Stimulated activated CD8-positive, alpha-beta memory T cell treated with anti-CD3 and anti-CD28 coated beads, Interleukin-12 subunit alpha, Interleukin-12 subunit beta, amount 100 ng/mL, for 24 hours (primary cell): ENCODE data around the gene NDNF.

Source experiments
- DNase-seq: peaks from one replicate; pipeline ENCODE4 v3.0.0-alpha.2; 2020; ENCODE audit errors: extremely low read depth

NDNF gene, protein sequence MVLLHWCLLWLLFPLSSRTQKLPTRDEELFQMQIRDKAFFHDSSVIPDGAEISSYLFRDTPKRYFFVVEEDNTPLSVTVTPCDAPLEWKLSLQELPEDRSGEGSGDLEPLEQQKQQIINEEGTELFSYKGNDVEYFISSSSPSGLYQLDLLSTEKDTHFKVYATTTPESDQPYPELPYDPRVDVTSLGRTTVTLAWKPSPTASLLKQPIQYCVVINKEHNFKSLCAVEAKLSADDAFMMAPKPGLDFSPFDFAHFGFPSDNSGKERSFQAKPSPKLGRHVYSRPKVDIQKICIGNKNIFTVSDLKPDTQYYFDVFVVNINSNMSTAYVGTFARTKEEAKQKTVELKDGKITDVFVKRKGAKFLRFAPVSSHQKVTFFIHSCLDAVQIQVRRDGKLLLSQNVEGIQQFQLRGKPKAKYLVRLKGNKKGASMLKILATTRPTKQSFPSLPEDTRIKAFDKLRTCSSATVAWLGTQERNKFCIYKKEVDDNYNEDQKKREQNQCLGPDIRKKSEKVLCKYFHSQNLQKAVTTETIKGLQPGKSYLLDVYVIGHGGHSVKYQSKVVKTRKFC

DNA sequence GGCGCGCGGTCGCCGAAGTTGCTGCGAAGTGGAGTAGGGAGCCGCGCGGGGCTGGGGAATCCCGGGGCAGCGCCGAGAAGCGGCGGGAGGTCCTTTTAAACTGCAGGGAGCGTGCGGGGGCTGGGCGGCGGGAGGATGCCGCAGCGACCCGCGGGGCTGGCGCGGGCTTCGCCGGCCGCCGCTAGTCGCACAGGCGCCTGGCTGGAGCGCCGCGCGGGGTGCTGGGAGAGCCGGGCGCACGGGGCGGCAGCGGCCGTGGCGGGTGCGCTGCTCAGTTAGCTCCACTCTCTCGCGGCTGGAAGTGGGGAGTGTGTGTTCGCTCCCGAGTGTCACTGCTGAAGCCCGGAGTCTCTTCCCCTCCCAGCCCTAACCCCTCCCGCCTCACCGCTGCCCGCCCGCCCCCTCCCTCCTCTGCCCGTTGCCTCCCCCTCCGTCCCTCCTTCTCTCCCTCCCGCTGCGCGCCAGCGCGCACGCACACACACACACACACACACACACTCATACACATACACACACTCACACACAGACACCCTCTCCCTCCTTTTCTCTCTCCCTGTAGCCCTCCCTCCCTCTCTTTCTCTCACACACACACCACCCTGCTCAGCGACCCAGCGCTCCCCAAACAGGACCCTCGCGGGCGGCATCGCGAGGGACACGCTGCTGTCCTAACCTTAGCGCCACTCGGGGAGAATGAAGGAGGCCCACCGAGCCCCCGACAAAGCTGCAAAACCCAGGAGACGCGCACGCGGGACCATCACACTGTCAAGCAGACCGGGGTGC is at the start of gene NDNF:
NDNF (minus strand) TSS at position 312 of the 780 bp plus-strand sequence. CDS start 26,698 bp downstream, outside the sequence.
- DNase-seq: no peak

DNA sequence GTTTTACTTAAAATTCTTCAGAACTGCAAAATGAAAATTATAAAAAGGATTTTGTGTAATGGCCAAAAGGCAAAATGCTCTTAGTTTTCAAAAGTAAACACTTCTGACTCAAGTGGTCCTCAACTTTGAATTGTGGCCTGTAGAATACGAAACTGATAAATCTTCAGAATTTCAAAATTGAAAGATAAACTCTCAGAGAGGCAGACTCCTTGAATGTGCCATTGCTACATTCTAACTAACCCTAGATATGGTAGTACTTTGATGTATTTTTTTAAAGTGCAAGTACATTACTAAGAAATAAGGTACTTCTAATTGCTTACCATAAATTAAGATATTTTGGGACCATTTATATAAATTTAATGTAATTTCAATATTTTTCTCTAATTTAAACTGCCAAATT is 47.4 kb upstream of the NDNF start:
- no peak for DNase-seq

GRCh38 chr4:121118344-121118743 is 46.0 kb upstream of the NDNF start:
- DNase-seq: no peak

GRCh38 chr4:121114756-121115155 is 42.4 kb upstream of the NDNF start:
- no peak for DNase-seq

DNA sequence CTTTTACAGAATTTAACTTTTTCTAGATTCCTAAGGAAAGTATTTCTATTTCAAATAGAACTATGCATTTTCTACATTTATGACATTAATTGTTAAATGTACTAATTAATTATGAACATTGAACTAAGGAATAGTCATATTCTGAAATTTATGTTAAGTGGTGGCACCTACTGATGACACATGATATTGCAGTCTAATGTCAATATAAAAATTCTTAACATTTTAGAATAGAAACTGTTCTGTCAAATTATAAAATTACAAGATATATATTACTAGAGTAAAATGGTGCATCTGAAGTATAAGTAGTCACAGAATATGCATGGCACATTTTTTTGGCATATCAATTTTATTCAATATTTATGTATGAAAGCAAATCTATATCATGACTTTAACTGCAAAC is 40.2 kb upstream of the NDNF start:
- no peak for DNase-seq

GRCh38 chr4:121108557-121108956 is 36.2 kb upstream of the NDNF start:
- no peak for DNase-seq

- no peak for DNase-seq
Observed at GRCh38 chr4:121107507-121107906, 35.2 kb upstream of the NDNF start.

- no peak for DNase-seq
Observed at GRCh38 chr4:121100093-121100775, 27.9 kb upstream of the NDNF start.

GRCh38 chr4:121098266-121098665 is 25.9 kb upstream of the NDNF start:
- DNase-seq: no peak

GRCh38 chr4:121096629-121097028 is 24.3 kb upstream of the NDNF start:
- DNase-seq: no peak

- DNase-seq: no peak
Observed at GRCh38 chr4:121096191-121096590, 23.9 kb upstream of the NDNF start.

- no peak for DNase-seq
Observed at GRCh38 chr4:121094297-121094966, 22.1 kb upstream of the NDNF start.

DNA sequence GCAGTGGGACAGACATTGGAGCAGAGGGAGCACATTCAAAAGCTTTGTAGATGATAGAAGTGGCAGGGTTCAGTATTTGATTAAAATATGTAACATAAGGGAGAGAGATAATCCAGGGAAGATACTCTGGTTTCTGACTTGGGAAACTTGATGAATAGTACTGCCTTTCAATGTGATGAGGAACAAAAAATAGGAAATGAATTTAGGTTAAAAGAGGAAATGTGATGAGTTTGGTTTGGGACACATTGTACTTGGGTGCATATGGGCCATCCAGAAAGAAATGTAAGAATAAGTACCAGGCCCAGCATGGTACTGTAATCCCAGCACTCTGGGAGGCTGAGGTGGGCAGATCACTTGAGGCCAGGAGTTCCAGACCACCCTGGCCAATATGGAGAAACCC is 20.9 kb upstream of the NDNF start:
- DNase-seq: no peak

GRCh38 chr4:121091941-121092340 is 19.6 kb upstream of the NDNF start:
- DNase-seq: no peak

GRCh38 chr4:121088867-121089266 is 16.5 kb upstream of the NDNF start:
- no peak for DNase-seq

GRCh38 chr4:121079376-121079775 is 7.0 kb upstream of the NDNF start:
- DNase-seq: no peak

DNA sequence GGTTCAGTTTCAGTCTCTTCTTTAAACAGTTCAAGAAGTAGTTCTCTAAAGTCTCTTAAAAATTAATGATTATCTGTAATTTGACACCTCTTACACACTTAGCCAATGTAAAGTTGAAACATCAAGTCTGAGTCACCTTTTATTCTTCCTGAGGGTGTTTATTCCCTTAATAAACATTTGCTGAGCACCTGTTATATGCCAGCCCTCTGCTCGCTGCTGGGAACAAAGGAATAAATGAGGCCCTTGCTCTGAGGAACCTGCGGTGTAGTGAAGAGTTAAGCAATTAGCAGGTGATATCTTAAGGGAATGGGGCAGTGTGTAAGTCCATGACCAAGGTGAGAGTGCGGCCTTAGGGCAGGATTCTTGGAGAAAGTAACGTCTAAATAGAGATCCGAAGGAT is 5.2 kb upstream of the NDNF start:
- DNase-seq: no peak

DNA sequence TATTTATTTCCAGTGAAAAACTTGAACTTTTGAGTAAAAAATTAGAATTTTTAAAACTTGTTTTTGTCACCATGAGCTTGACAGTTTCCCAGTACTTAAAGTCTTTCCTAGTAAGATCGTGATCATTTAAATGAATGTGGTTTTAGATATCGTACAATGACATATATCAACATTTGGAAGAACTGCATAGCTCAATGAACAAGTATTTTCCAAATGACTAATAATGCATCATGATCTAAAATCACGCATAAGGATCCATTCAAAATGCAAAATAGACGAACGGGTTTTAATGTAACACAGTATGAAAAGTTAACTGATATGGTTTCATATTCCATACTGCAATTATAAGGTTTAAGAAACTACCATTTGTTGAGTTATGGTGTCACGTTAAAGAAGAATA is 4.1 kb upstream of the NDNF start:
- DNase-seq: no peak

DNA sequence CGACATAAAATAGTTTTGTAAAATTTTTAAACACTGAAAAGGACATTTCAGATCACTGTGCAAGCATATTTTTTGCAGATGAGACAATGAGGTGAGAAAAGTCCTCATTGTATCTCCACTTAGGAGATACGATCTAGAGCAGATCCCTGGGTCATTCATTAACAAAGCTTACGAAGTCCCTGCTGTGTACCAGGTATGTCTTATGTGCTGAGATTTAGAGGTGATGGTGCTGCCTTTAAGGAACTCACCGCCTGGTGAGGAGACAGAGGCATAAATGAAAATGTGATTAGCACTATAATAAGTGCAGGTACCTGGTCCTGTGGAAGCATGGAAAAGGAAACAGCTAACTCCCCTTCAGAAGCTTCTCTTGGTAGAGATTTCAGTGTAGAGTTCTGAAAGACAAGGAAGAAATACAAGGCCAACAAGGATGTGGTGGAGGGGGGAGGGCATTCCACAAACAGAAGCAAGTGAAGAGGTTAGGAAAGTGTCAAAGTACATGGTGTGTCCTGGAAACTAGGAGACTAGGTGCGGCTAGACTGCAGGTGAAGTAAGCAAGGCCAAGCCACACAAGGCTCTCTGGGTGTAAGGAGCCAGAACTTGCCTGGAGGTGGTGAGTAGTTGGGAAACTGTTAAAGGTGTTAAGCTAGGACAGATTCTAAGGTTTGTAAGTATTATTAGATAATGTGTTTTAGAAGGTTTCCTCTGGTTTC is 1.5 kb upstream of the NDNF start:
- no peak for DNase-seq

DNA sequence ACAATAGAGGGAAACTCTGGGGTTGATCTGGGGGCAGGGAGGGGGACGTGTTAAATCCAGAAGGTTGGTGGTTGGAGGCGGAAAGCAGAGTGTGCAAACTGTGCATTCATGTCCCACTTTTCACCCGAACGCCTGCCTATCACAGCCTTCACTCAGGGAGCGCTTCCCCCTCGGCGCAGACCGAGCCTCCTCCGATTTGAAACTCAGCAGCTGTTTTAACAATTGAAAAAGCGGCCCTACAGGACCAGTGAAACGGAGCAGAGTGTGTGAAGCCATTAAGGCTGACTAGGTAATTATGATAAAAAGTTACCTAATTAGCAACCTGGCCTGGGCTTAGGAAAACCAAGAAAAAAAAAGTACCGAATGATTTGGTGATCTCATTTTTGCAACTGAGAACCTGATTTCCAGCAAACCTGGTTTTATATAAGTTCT is 685 bp upstream of the NDNF start:
- DNase-seq: no peak

DNA sequence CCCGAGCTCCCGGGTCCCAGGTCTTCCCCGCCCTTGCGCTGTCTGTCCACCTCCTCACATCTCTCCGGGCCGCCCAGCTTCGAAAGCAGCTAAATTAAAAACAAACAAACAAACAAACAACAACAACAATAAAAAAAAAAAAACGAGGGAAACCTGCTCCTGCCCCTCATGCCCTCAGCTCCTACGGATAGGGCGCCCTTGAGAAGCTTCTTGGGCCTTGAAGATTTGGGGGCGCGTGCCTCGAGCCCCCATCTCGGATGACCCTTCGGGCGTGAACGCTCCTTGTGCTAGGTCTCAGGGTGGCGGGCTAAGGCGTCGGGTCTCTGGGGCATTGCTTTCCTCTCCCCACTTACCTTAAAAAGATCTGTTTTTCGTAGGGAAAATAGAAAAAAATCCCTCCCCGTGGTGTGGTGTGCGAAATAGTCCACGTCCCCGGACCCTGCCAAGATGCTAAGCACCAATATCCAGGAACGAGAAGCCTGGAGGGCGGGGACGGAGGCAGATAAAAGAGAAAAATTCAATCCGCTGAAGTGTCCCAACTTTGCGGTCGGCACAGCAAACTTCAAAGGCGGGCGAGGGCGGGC is 603 bp downstream of the NDNF start:
- DNase-seq: no peak
